ENCODE measurements around the gene NFIL3. TPM values are rescaled to one million over a fixed set of nuclear protein-coding genes. Genes with fewer than 3 reads are reported as not detected.
A peak's percentile ranks its signal among the peaks of the same experiment; 100 is the strongest.

Gene NFIL3
- total and polyA plus RNA-seq, 2 donors (not counting 1 experiment from before 2014, with no cell fraction given) = 2.7 to 14.3 TPM

GRCh38 chr9:91415290-91415689 lies 8.3 kb downstream of the NFIL3 start:
- H3K27ac ChIP-seq (ENCODE audit: low read length in 2 of 2) = peak overlapping the region in 1 of 2 donors; percentile 30
- H3K4me3 ChIP-seq (ENCODE audit: control extremely low read depth in 1 of 5, extremely low read depth in 1 of 5, insufficient read depth in 1 of 5, low read depth in 2 of 5, low read length in 4 of 5) = no peak overlapping the region
- H4K20me1 ChIP-seq (ENCODE audit: control insufficient read depth, insufficient read depth, low read length, poor library complexity, severe bottlenecking) = peaks cover 3% of the 10 kb centered on the region
- peak; percentile 76 for ATAC-seq (ENCODE audit: low read depth)
- H3K9me3 Mint-ChIP-seq (ENCODE audit: insufficient read depth) = no peaks in the 10 kb centered on the region
- H3K4me1 ChIP-seq (ENCODE audit: control insufficient read depth in 2 of 2, insufficient read depth in 2 of 2, low read length in 2 of 2) = peaks cover 14 to 18% of the 10 kb centered on the region in 2 donors
- no peak overlapping the region for H3K27ac Mint-ChIP-seq
- H3K9me3 ChIP-seq (ENCODE audit: control extremely low read depth in 1 of 3, control insufficient read depth in 2 of 3, insufficient read depth in 1 of 3, low read length in 2 of 3) = no peaks in the 10 kb centered on the region
- intact Hi-C loops (cut with micrococcal nuclease) = no loop called here
- peak overlapping the region; percentile 5 for H3K4me2 ChIP-seq (replicated peaks; ENCODE audit: low read depth, low read length, poor library complexity, severe bottlenecking)
- peaks cover 8% of the 10 kb centered on the region for H3K79me2 ChIP-seq (ENCODE audit: control insufficient read depth, insufficient read depth, low read length)
- 40% methylated on average over 1 of the region's 3 CpGs for WGBS (ENCODE audit: insufficient coverage)
- ChIA-PET POLR2A (interaction anchor here (0.6 kb wide), 1 partner anchor 62 kb away, joined by 4 read pairs; no protein-coding TSS in a partner anchor), CTCF (no interaction called here)
- no peak overlapping the region for H3K9ac ChIP-seq (ENCODE audit: low read length)
- peak; percentile 62 for DNase-seq
- TF ChIP-seq CTCF (IDR thresholded peaks at IDR 0.05) (no peak), EZH2 (IDR thresholded peaks at IDR 0.05; ENCODE audit: borderline replicate concordance, insufficient read depth, low read depth, low read length, poor library complexity, severe bottlenecking) (no peak)
- H3K4me1 Mint-ChIP-seq = peaks cover 30% of the 10 kb centered on the region
- H3K27me3 ChIP-seq (replicated peaks in 1 of 4; ENCODE audit: control extremely low read depth in 1 of 4, control insufficient read depth in 3 of 4, insufficient read depth in 4 of 4, low read length in 3 of 4) = peaks cover 0 to 17% (median 10%) of the 10 kb centered on the region in 4 experiments
- no peaks in the 10 kb centered on the region for H3K36me3 ChIP-seq (replicated peaks in 1 of 2; ENCODE audit: control extremely low read depth in 1 of 2, control insufficient read depth in 1 of 2, extremely low read depth in 1 of 2, insufficient read depth in 2 of 2, low read length in 1 of 2)
- no peak overlapping the region for H3K4me3 Mint-ChIP-seq
- no peak overlapping the region for H2AFZ ChIP-seq (ENCODE audit: insufficient read depth, low read depth, low read length, poor library complexity, severe bottlenecking)
- H3K27me3 Mint-ChIP-seq = peaks cover 27% of the 10 kb centered on the region

GRCh38 chr9:91412941-91413340 lies 10.7 kb downstream of the NFIL3 start:
- Histone ChIP-seq H3K4me2 (replicated peaks; ENCODE audit: low read depth, low read length, poor library complexity, severe bottlenecking) (no peak overlapping the region), H3K79me2 (ENCODE audit: control insufficient read depth, insufficient read depth, low read length) (no peaks in the 10 kb centered on the region), H3K36me3 (replicated peaks in 1 of 2; ENCODE audit: control extremely low read depth in 1 of 2, control insufficient read depth in 1 of 2, extremely low read depth in 1 of 2, insufficient read depth in 2 of 2, low read length in 1 of 2) (peaks cover 0 to 9% of the 10 kb centered on the region in 2 experiments), H3K4me1 (ENCODE audit: control insufficient read depth in 2 of 2, insufficient read depth in 2 of 2, low read length in 2 of 2) (peaks cover 8 to 18% of the 10 kb centered on the region in 2 donors), H3K27ac (ENCODE audit: low read length in 2 of 2) (no peak overlapping the region), H3K4me3 (ENCODE audit: control extremely low read depth in 1 of 5, extremely low read depth in 1 of 5, insufficient read depth in 1 of 5, low read depth in 2 of 5, low read length in 4 of 5) (no peak overlapping the region), H3K9me3 (ENCODE audit: control extremely low read depth in 1 of 3, control insufficient read depth in 2 of 3, insufficient read depth in 1 of 3, low read length in 2 of 3) (no peaks in the 10 kb centered on the region), H4K20me1 (ENCODE audit: control insufficient read depth, insufficient read depth, low read length, poor library complexity, severe bottlenecking) (no peaks in the 10 kb centered on the region), H3K27me3 (replicated peaks in 1 of 4; ENCODE audit: control extremely low read depth in 1 of 4, control insufficient read depth in 3 of 4, insufficient read depth in 4 of 4, low read length in 3 of 4) (no peaks in the 10 kb centered on the region), H2AFZ (ENCODE audit: insufficient read depth, low read depth, low read length, poor library complexity, severe bottlenecking) (no peak overlapping the region), H3K9ac (ENCODE audit: low read length) (no peak overlapping the region)
- POLR2A ChIA-PET = no interaction called here
- CTCF ChIA-PET = interaction anchor here (0.7 kb wide), 1 partner anchor 17 kb away, joined by 4 read pairs; no protein-coding TSS in a partner anchor
- 100% methylated on average over 1 of the region's 2 CpGs for WGBS (ENCODE audit: insufficient coverage)
- DNase-seq = no peak
- TF ChIP-seq EZH2 (IDR thresholded peaks at IDR 0.05; ENCODE audit: borderline replicate concordance, insufficient read depth, low read depth, low read length, poor library complexity, severe bottlenecking) (no peak), CTCF (IDR thresholded peaks at IDR 0.05) (no peak)
- no peak overlapping the region for H3K4me3 Mint-ChIP-seq
- H3K27me3 Mint-ChIP-seq = peaks cover 9% of the 10 kb centered on the region
- no peak for ATAC-seq (ENCODE audit: low read depth)
- H3K4me1 Mint-ChIP-seq = peaks cover 28% of the 10 kb centered on the region
- no peak overlapping the region for H3K27ac Mint-ChIP-seq
- intact Hi-C loops (cut with micrococcal nuclease) = no loop called here
- no peaks in the 10 kb centered on the region for H3K9me3 Mint-ChIP-seq (ENCODE audit: insufficient read depth)
